ENCODE results near the gene ARHGAP8.

- TF ChIP-seq CTCF (IDR thresholded peaks at IDR 0.05; ENCODE audit: extremely low read depth in 1 of 2, insufficient read depth in 1 of 2, low read depth in 1 of 2, low read length in 2 of 2) (no peak), POLR2A (IDR thresholded peaks at IDR 0.05; ENCODE audit: low read depth, low read length) (no peak), FOS (IDR thresholded peaks at IDR 0.05; ENCODE audit: borderline replicate concordance, insufficient read depth, low read length) (no peak), GATA2 (IDR thresholded peaks at IDR 0.05; ENCODE audit: insufficient read depth, insufficient read length, low read depth, low read length) (no peak), MAX (IDR thresholded peaks at IDR 0.05; ENCODE audit: insufficient read depth, insufficient read length) (no peak), EZH2 (IDR thresholded peaks at IDR 0.05; ENCODE audit: borderline replicate concordance, low read depth, low read length, severe bottlenecking) (no peak)
Observed at GRCh38 chr22:44731357-44731970, 20.9 kb upstream of the ARHGAP8 start.
